ENCODE measurements around the gene EML6.
"Not testable (repeated sequence)": the region's sequence is repeated elsewhere in the genome, so short reads cannot be mapped to it uniquely, and the experiment has no call there.

EML6 gene

GRCh38 chr2:54975598-54976492, 252.4 kb downstream of the EML6 start:
- no peak for FAIRE-seq

- no peak for FAIRE-seq
These were observed 253.7 kb downstream of the EML6 start for GRCh38 chr2:54977149-54977548.

- FAIRE-seq: no peak
These were observed 256.0 kb downstream of the EML6 start for GRCh38 chr2:54979321-54980044.

GRCh38 chr2:54981385-54981784, 257.9 kb downstream of the EML6 start:
- FAIRE-seq: no peak

- FAIRE-seq: no peak
These were observed 260.1 kb downstream of the EML6 start for GRCh38 chr2:54983345-54984220.

- no peak for FAIRE-seq
These were observed 261.0 kb downstream of the EML6 start for GRCh38 chr2:54984476-54984875.

GRCh38 chr2:54986264-54986663, 262.8 kb downstream of the EML6 start:
- FAIRE-seq: no peak

- no peak for FAIRE-seq
These were observed 265.1 kb downstream of the EML6 start for GRCh38 chr2:54988612-54989011.

GRCh38 chr2:54990694-54991093, 267.2 kb downstream of the EML6 start:
- not testable (repeated sequence) for FAIRE-seq

GRCh38 chr2:54995553-54995952, 272.1 kb downstream of the EML6 start:
- no peak for FAIRE-seq

GRCh38 chr2:54997826-54998225, 274.4 kb downstream of the EML6 start:
- no peak for FAIRE-seq

GRCh38 chr2:54999182-54999581, 275.7 kb downstream of the EML6 start:
- FAIRE-seq: no peak

GRCh38 chr2:55000341-55000740, 276.9 kb downstream of the EML6 start:
- FAIRE-seq: no peak

- no peak for FAIRE-seq
These were observed 278.3 kb downstream of the EML6 start for GRCh38 chr2:55001716-55002115.

- no peak for FAIRE-seq
These were observed 280.5 kb downstream of the EML6 start for GRCh38 chr2:55003706-55004639.

GRCh38 chr2:55006306-55006705, 282.8 kb downstream of the EML6 start:
- no peak for FAIRE-seq

GRCh38 chr2:55009277-55010060, 286.0 kb downstream of the EML6 start:
- no peak for FAIRE-seq

GRCh38 chr2:55010149-55010591, 286.7 kb downstream of the EML6 start:
- no peak for FAIRE-seq

- FAIRE-seq: no peak
These were observed 287.5 kb downstream of the EML6 start for GRCh38 chr2:55010915-55011314.

GRCh38 chr2:55011831-55012671, 288.6 kb downstream of the EML6 start:
- no peak for FAIRE-seq
